ENCODE results near the gene LGR4. TPM values are rescaled to one million over a fixed set of nuclear protein-coding genes. Genes with fewer than 3 reads are reported as not detected.
"Not testable (repeated sequence)": the region's sequence is repeated elsewhere in the genome, so short reads cannot be mapped to it uniquely, and the experiment has no call there.

Gene LGR4
- total and polyA plus RNA-seq, 2 experiments from 2014 or later: 14.9 to 59.2 TPM

DNA sequence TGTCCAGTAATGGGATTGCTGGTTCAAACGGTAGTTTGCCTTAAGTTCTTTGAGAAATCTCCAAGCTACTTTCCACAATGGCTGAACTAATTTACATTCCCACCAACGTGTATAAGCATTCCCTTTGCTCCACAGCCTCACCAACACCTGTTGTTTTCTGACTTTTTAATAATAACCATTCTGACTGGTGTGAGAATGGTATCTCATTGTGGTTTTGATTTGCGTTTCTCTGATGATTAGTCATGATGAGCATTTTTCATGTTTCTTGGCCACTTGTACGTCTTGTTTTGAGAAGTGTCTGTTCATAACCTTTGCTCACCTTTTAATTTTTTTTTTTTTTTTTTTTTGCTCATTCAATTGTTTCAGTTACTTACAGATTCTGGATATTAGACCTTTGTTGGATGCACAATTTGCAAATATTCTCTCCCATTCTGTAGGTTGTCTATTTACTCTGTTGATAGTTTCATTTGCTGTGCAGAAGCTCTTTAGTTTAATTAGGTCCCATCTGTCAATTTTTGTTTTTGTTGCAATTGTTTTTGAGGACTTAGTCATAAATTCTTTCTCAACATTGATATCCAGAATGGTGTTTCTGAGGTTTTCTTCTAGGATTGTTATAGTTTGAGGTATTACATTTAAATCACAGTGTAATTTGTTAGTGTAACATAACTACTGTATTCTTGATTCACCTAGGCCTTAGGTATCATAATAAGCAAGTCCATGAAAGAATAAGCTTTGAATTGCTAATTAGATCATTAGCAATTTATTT lies 142.5 kb downstream of the LGR4 start:
- Histone ChIP-seq H3K79me2 (ENCODE audit: insufficient read depth) (no peaks in the 10 kb centered on the region), H3K36me3 (ENCODE audit: low read depth) (no peaks in the 10 kb centered on the region), H3K27ac (no peak overlapping the region), H2AFZ (no peak overlapping the region), H3K27me3 (replicated peaks; ENCODE audit: insufficient read depth) (no peaks in the 10 kb centered on the region), H3F3A (ENCODE audit: insufficient read depth) (peaks cover 10% of the 10 kb centered on the region; the same call in 1 of the 2 replicates), H3K4me1 (ENCODE audit: insufficient read depth) (peaks cover 19% of the 10 kb centered on the region), H3K9me3 (ENCODE audit: low read depth) (no peaks in the 10 kb centered on the region), H3K4me3 (no peak overlapping the region), H3K9me2 (ENCODE audit: insufficient read depth) (no peaks in the 10 kb centered on the region), H3K4me2 (ENCODE audit: unreplicated experiment) (no peak overlapping the region), H3K9ac (no peak overlapping the region), H4K20me1 (ENCODE audit: insufficient read depth) (no peaks in the 10 kb centered on the region)
- TF ChIP-seq EZH2phosphoT487 (IDR thresholded peaks at IDR 0.05; ENCODE audit: insufficient read depth, low read depth) (no peak), EZH2 (IDR thresholded peaks at IDR 0.05; ENCODE audit: insufficient read depth, poor library complexity, severe bottlenecking) (no peak)
- WGBS, 2 experiments (ENCODE audit: low coverage in 1 of 2, low lambda C conversion rate in 2 of 2, missing lambda C conversion rate in 2 of 2): 91 to 99% methylated on average over 4 of the region's 4 CpGs
- in situ Hi-C loops (cut with MboI): no loop called here
- DNase-seq: no peak

DNA sequence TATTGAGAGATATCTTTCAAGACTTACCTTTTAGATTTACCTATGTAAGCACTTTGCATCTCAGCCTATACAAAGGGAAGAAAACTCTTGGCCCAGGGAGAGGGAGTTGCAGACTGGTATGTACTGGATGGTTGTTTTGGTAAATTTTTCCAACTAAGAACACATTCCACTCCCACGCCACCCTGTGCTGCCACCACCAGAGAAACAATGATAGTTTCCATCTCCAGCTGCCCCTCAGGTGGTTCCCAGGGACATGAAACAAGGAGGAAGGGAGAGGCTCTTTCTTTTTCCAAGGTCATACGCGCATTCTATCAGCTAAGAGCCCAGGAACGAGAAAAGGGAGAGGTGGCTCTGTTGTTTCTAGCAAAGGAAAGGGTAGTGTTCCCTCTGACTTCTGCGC lies 144.0 kb downstream of the LGR4 start:
- WGBS, 2 experiments (ENCODE audit: low coverage in 1 of 2, low lambda C conversion rate in 2 of 2, missing lambda C conversion rate in 2 of 2): 96% methylated on average over 5 of the region's 5 CpGs
- Histone ChIP-seq H3K4me1 (ENCODE audit: insufficient read depth) (peaks cover 19% of the 10 kb centered on the region), H4K20me1 (ENCODE audit: insufficient read depth) (no peaks in the 10 kb centered on the region), H3K9me3 (ENCODE audit: low read depth) (no peaks in the 10 kb centered on the region), H3K79me2 (ENCODE audit: insufficient read depth) (no peaks in the 10 kb centered on the region), H3K9me2 (ENCODE audit: insufficient read depth) (no peaks in the 10 kb centered on the region), H3K4me3 (no peak overlapping the region), H3K9ac (no peak overlapping the region), H3K27ac (no peak overlapping the region), H2AFZ (no peak overlapping the region), H3K36me3 (ENCODE audit: low read depth) (no peaks in the 10 kb centered on the region), H3K4me2 (ENCODE audit: unreplicated experiment) (no peak overlapping the region), H3K27me3 (replicated peaks; ENCODE audit: insufficient read depth) (no peaks in the 10 kb centered on the region), H3F3A (ENCODE audit: insufficient read depth) (peaks cover 10% of the 10 kb centered on the region; the same call in 1 of the 2 replicates)
- no peak for TF ChIP-seq EZH2 (IDR thresholded peaks at IDR 0.05; ENCODE audit: insufficient read depth, poor library complexity, severe bottlenecking)
- TF ChIP-seq EZH2phosphoT487 (IDR thresholded peaks at IDR 0.05; ENCODE audit: insufficient read depth, low read depth): no peak
- in situ Hi-C loops (cut with MboI): no loop called here
- DNase-seq: no peak

DNA sequence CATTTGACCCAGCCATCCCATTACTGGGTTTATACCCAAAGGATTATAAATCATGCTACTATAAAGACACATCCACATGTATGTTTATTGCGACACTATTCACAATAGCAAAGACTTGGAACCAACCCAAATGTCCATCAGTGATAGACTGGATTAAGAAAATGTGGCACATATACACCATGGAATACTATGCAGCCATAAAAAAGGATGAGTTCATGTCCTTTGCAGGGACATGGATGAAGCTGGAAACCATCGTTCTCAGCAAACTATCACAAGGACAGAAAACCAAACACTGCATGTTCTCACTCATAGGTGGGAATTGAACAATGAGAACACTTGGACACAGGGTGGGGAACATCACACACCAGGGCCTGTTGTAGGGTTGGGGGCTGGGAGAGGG lies 145.5 kb downstream of the LGR4 start:
- H3F3A ChIP-seq (ENCODE audit: insufficient read depth); H2AFZ ChIP-seq; DNase-seq; H3K9me3 ChIP-seq (ENCODE audit: low read depth); H3K27ac ChIP-seq; H3K4me2 ChIP-seq (ENCODE audit: unreplicated experiment); H3K4me1 ChIP-seq (ENCODE audit: insufficient read depth); H3K27me3 ChIP-seq (replicated peaks; ENCODE audit: insufficient read depth); in situ Hi-C loops (cut with MboI); H3K9me2 ChIP-seq (ENCODE audit: insufficient read depth); H3K79me2 ChIP-seq (ENCODE audit: insufficient read depth); H4K20me1 ChIP-seq (ENCODE audit: insufficient read depth); H3K9ac ChIP-seq; H3K36me3 ChIP-seq (ENCODE audit: low read depth); H3K4me3 ChIP-seq: not testable (repeated sequence)
- WGBS, 2 experiments (ENCODE audit: low coverage in 1 of 2, low lambda C conversion rate in 2 of 2, missing lambda C conversion rate in 2 of 2): 94 to 100% methylated on average over 1 to 2 of the region's 2 CpGs

DNA sequence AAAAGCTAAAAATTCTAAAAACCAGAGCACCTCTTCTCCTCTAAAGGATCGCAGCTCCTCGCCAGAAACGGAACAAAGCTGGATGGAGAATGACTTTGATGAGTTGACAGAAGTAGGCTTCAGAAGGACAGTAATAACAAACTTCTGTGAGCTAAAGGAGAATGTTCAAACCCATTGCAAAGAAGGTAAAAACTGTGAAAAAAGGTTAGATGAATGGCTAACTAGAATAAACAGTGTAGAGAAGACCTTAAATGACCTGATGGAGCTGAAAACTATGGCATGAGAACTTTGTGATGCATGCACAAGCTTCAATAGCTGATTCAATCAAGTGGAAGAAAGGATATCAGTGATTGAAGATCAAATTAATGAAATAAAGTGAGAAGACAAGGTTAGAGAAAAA lies 150.4 kb downstream of the LGR4 start:
- H3K9me2 ChIP-seq (ENCODE audit: insufficient read depth); H3K79me2 ChIP-seq (ENCODE audit: insufficient read depth); H3K4me3 ChIP-seq; in situ Hi-C loops (cut with MboI); H4K20me1 ChIP-seq (ENCODE audit: insufficient read depth); H3K27ac ChIP-seq; H3K27me3 ChIP-seq (replicated peaks; ENCODE audit: insufficient read depth); H2AFZ ChIP-seq; H3K4me2 ChIP-seq (ENCODE audit: unreplicated experiment); H3K36me3 ChIP-seq (ENCODE audit: low read depth); H3K9ac ChIP-seq; DNase-seq; H3K9me3 ChIP-seq (ENCODE audit: low read depth): not testable (repeated sequence)
- 77 to 78% methylated on average over 3 of the region's 3 CpGs for WGBS, 2 experiments (ENCODE audit: low coverage in 1 of 2, low lambda C conversion rate in 2 of 2, missing lambda C conversion rate in 2 of 2)
- Histone ChIP-seq H3K4me1 (ENCODE audit: insufficient read depth) (peaks cover 30% of the 10 kb centered on the region), H3F3A (ENCODE audit: insufficient read depth) (peaks cover 17% of the 10 kb centered on the region)

DNA sequence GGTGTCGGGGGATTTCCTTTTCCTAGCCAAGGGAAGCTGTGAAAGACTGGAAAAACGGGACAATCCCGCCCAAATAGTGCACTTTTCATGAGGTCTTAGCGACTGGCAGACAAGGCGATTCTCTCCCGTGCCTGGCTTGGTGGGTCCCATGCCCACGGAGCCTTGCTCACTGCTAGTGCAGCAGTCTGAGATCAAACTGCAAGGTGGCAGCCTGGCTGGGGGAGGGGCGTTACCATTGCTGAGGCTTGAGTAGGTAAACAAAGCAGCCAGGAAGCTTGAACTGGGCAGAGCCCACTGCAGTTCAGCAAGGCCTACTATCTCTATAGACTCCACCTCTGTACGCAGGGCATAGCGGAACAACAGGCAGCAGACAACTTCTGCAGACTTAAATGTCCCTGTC lies 151.2 kb downstream of the LGR4 start:
- H3K4me2 ChIP-seq (ENCODE audit: unreplicated experiment); H3K79me2 ChIP-seq (ENCODE audit: insufficient read depth); H3K36me3 ChIP-seq (ENCODE audit: low read depth); H4K20me1 ChIP-seq (ENCODE audit: insufficient read depth); H3K27me3 ChIP-seq (replicated peaks; ENCODE audit: insufficient read depth); H3K4me3 ChIP-seq; in situ Hi-C loops (cut with MboI); H3K9me2 ChIP-seq (ENCODE audit: insufficient read depth); H2AFZ ChIP-seq; H3K9me3 ChIP-seq (ENCODE audit: low read depth); DNase-seq; H3K27ac ChIP-seq; H3K9ac ChIP-seq: not testable (repeated sequence)
- Histone ChIP-seq H3F3A (ENCODE audit: insufficient read depth) (peaks cover 17% of the 10 kb centered on the region), H3K4me1 (ENCODE audit: insufficient read depth) (peaks cover 30% of the 10 kb centered on the region)
- 90 to 91% methylated on average over 10 of the region's 10 CpGs for WGBS, 2 experiments (ENCODE audit: low coverage in 1 of 2, low lambda C conversion rate in 2 of 2, missing lambda C conversion rate in 2 of 2)
